C4-2B (cell line): ENCODE measurements around the gene MAX.

ENCODE experiments used
- CTCF ChIP-seq: fragments of 450-650 bp; conservative IDR thresholded peaks from 2 replicates; pipeline ENCODE4 v1.5.1; 2017; ENCODE audit warnings: mild to moderate bottlenecking
- ZFX ChIP-seq: fragments of 450-650 bp; IDR thresholded peaks from 2 replicates; pipeline ENCODE4 v1.6.1; 2017

GRCh38 chr14:65107200-65107599 is 4.9 kb upstream of the MAX start:
- TF ChIP-seq CTCF (no peak), ZFX (no peak)
